ENCODE measurements around the gene PHACTR3. TPM values are rescaled to one million over a fixed set of nuclear protein-coding genes. Genes with fewer than 3 reads are reported as not detected.
"Not testable (repeated sequence)": the region's sequence is repeated elsewhere in the genome, so short reads cannot be mapped to it uniquely, and the experiment has no call there.

The PHACTR3 gene
- total RNA-seq (2014; rRNA removed; shearing (Covaris generic)): 0.45 and 0.93 TPM in 2 replicates
- polyA plus RNA-seq (2016; fragmentation: Nextera tagmentation; extraction: Ambion mirVana): 0.61 and 0.96 TPM in 2 replicates
- long read RNA-seq, partial matches to known transcripts: 1 of 2 reads
- long read RNA-seq, other reads (novel, unspliced or antisense): 0 of 2 reads

- H3K36me3 Mint-ChIP-seq (ENCODE audit: low read depth): no peaks in the 10 kb centered on the region
- peaks cover 92% of the 10 kb centered on the region for H3K27me3 ChIP-seq (ENCODE audit: insufficient read depth)
- peak; percentile 31 for ATAC-seq
Measured at GRCh38 chr20:59603781-59604541, at the start of gene PHACTR3. Gene PHACTR3, plus strand, starts transcription at chr20:59604540. Its CDS starts 475 bp downstream, at chr20:59605015.

GRCh38 chr20:59557733-59558529, 46.4 kb upstream of the PHACTR3 start:
- not testable (repeated sequence) for H3F3A ChIP-seq (replicated peaks; ENCODE audit: low read depth); H4K20me1 ChIP-seq (replicated peaks; ENCODE audit: insufficient read depth); H3K4me3 Mint-ChIP-seq; H3K9me2 ChIP-seq (ENCODE audit: insufficient read depth); H2AFZ ChIP-seq; DNase-seq (ENCODE audit: low spot score); H3K4me3 ChIP-seq; H3K36me3 ChIP-seq (ENCODE audit: insufficient read depth); H3K9me3 Mint-ChIP-seq; H3K79me2 ChIP-seq (replicated peaks; ENCODE audit: insufficient read depth); H3K27ac ChIP-seq (ENCODE audit: low read depth); H3K36me3 Mint-ChIP-seq (ENCODE audit: low read depth); H3K27me3 ChIP-seq (ENCODE audit: insufficient read depth); ATAC-seq; H3K27ac Mint-ChIP-seq; H3K4me1 ChIP-seq (ENCODE audit: insufficient read depth); H3K4me2 ChIP-seq
- Mint-ChIP-seq H3K4me1 (peaks cover 11% of the 10 kb centered on the region), H3K27me3 (ENCODE audit: insufficient read depth, low read depth, poor library complexity) (peaks cover 11% of the 10 kb centered on the region)

More at GRCh38 chr20:59603781-59604541, at the start of gene PHACTR3:
- Histone ChIP-seq H3K9me2 (ENCODE audit: insufficient read depth) (no peaks in the 10 kb centered on the region), H3K36me3 (ENCODE audit: insufficient read depth) (no peaks in the 10 kb centered on the region), H3K4me2 (peak within 1 kb of the TSS; percentile 86), H3K79me2 (replicated peaks; ENCODE audit: insufficient read depth) (no peaks in the 10 kb centered on the region), H3K4me3 (peak within 1 kb of the TSS; percentile 62), H2AFZ (peak within 1 kb of the TSS; percentile 83; the same call in 1 of the 2 replicates), H3K27ac (ENCODE audit: low read depth) (no peak within 1 kb of the TSS), H3K4me1 (ENCODE audit: insufficient read depth) (no peaks in the 10 kb centered on the region), H4K20me1 (replicated peaks; ENCODE audit: insufficient read depth) (no peaks in the 10 kb centered on the region; the same call in 1 of the 2 replicates), H3F3A (replicated peaks; ENCODE audit: low read depth) (no peaks in the 10 kb centered on the region)
- no peaks in the 10 kb centered on the region; the same call in 2 of the 3 replicates for H3K9me3 Mint-ChIP-seq
- peak; percentile 74 for DNase-seq (ENCODE audit: low spot score)
- H3K27ac Mint-ChIP-seq: no peak within 1 kb of the TSS
- H3K4me1 Mint-ChIP-seq: no peaks in the 10 kb centered on the region
- TF ChIP-seq CREB1 (CRISPR knock-in tag; IDR thresholded peaks at IDR 0.05; ENCODE audit: low read depth): peak; percentile 94
- TF ChIP-seq STAT1 (IDR thresholded peaks at IDR 0.05; ENCODE audit: unreplicated experiment): no peak
- H3K4me3 Mint-ChIP-seq: peak within 1 kb of the TSS; percentile 57
- peaks cover 65% of the 10 kb centered on the region for H3K27me3 Mint-ChIP-seq (ENCODE audit: insufficient read depth, low read depth, poor library complexity)

GRCh38 chr20:59559024-59559817, 45.1 kb upstream of the PHACTR3 start:
- ATAC-seq (no peak), DNase-seq (ENCODE audit: low spot score) (no peak)
- Mint-ChIP-seq H3K36me3 (ENCODE audit: low read depth) (no peaks in the 10 kb centered on the region), H3K4me1 (peaks cover 11% of the 10 kb centered on the region), H3K27ac (no peak overlapping the region), H3K4me3 (no peak overlapping the region), H3K27me3 (ENCODE audit: insufficient read depth, low read depth, poor library complexity) (peaks cover 10% of the 10 kb centered on the region), H3K9me3 (no peaks in the 10 kb centered on the region; the same call in 2 of the 3 replicates)
- Histone ChIP-seq H4K20me1 (replicated peaks; ENCODE audit: insufficient read depth) (no peaks in the 10 kb centered on the region), H3K4me3 (no peak overlapping the region), H3K4me1 (ENCODE audit: insufficient read depth) (peaks cover 8% of the 10 kb centered on the region; the same call in 1 of the 2 replicates), H2AFZ (no peak overlapping the region), H3K27me3 (ENCODE audit: insufficient read depth) (peaks cover 4% of the 10 kb centered on the region; the same call in 1 of the 2 replicates), H3K9me2 (ENCODE audit: insufficient read depth) (no peaks in the 10 kb centered on the region; the same call in 1 of the 2 replicates), H3K79me2 (replicated peaks; ENCODE audit: insufficient read depth) (no peaks in the 10 kb centered on the region), H3K27ac (ENCODE audit: low read depth) (no peak overlapping the region), H3F3A (replicated peaks; ENCODE audit: low read depth) (no peaks in the 10 kb centered on the region), H3K4me2 (no peak overlapping the region), H3K36me3 (ENCODE audit: insufficient read depth) (no peaks in the 10 kb centered on the region)
- TF ChIP-seq JUNB (IDR thresholded peaks at IDR 0.05; ENCODE audit: unreplicated experiment): no peak
- no peak for TF ChIP-seq CTCF (conservative IDR thresholded peaks at IDR 0.05; ENCODE audit: low read depth in 2 of 2)
- no peak for TF ChIP-seq POLR2AphosphoS5 (IDR thresholded peaks at IDR 0.05; ENCODE audit: low read depth)
- TF ChIP-seq ZNF331 (CRISPR knock-in tag; IDR thresholded peaks at IDR 0.05; ENCODE audit: low read depth): no peak
- no peak for TF ChIP-seq REST (IDR thresholded peaks at IDR 0.05; ENCODE audit: unreplicated experiment)
- TF ChIP-seq CREB1 (CRISPR knock-in tag; IDR thresholded peaks at IDR 0.05; ENCODE audit: low read depth): no peak
- TF ChIP-seq EZH2phosphoT487 (IDR thresholded peaks at IDR 0.05; ENCODE audit: unreplicated experiment): no peak
- TF ChIP-seq STAT1 (IDR thresholded peaks at IDR 0.05; ENCODE audit: unreplicated experiment): no peak
- no peak for TF ChIP-seq EZH2 (IDR thresholded peaks at IDR 0.05; ENCODE audit: low read depth, unreplicated experiment)
- TF ChIP-seq ZNF114 (CRISPR knock-in tag; IDR thresholded peaks at IDR 0.05): no peak
